ENCODE data around the gene ZC3H13.

GRCh38 chr13:46097663-46098062 is 45.1 kb upstream of the ZC3H13 start:
- TF ChIP-seq CTCF (IDR thresholded peaks at IDR 0.05; ENCODE audit: insufficient read depth, low read length, poor library complexity, severe bottlenecking) (no peak), EZH2phosphoT487 (conservative IDR thresholded peaks at IDR 0.05; ENCODE audit: low read length) (no peak)

Measured in SU-DHL-6 (cell line).